Measurements from ENCODE around the gene EMC1.
"Not testable (repeated sequence)": the region's sequence is repeated elsewhere in the genome, so short reads cannot be mapped to it uniquely, and the experiment has no call there.

GRCh38 chr1:19285807-19286206 is 34.5 kb upstream of the EMC1 start:
- not testable (repeated sequence) for TF ChIP-seq CTCF (conservative IDR thresholded peaks at IDR 0.05 in 1 of 2, IDR thresholded peaks at IDR 0.05 in 1 of 2; ENCODE audit: low read depth in 1 of 2, low read length in 2 of 2); EZH2 (IDR thresholded peaks at IDR 0.05; ENCODE audit: low read length, missing control alignments)
